Peyer's patch (tissue), 4 donors: ENCODE data around the gene CFDP1. TPM values are rescaled to one million over a fixed set of nuclear protein-coding genes. Genes with fewer than 3 reads are reported as not detected.
"Not testable (repeated sequence)": the region's sequence is repeated elsewhere in the genome, so short reads cannot be mapped to it uniquely, and the experiment has no call there.

ENCODE experiments used
- DNase-seq, 3 donors: peaks; one replicate each; pipeline ENCODE4 v3.0.0-alpha.2; 2017 to 2019
- H3K27ac ChIP-seq, 4 donors: fragments of 200-600 bp; sonication (generic); one replicate each; pipeline ENCODE4 v1.5.1; 2016 to 2019
- H3K27me3 ChIP-seq, 2 donors: fragments of 200-600 bp; sonication (generic); one replicate each; pipeline ENCODE4 v1.5.1; 2019
- H3K36me3 ChIP-seq, 3 donors: fragments of 200-600 bp; sonication (generic); one replicate each; pipeline ENCODE4 v1.5.1; 2016 to 2019
- H3K4me1 ChIP-seq, 4 donors: fragments of 200-600 bp; sonication (generic); one replicate each; pipeline ENCODE4 v1.5.1; 2016 to 2019
- H3K4me3 ChIP-seq, 4 donors: fragments of 200-600 bp; sonication (generic); 1 replicate in 3 of 4; 2 replicates in 1 of 4; pipeline ENCODE4 v1.5.1; 2016 to 2019; ENCODE audit warnings: mild to moderate bottlenecking in 1 of 4
- H3K9me3 ChIP-seq, 4 donors: fragments of 200-600 bp; sonication (generic); one replicate each; pipeline ENCODE4 v1.5.1; 2016 to 2019; ENCODE audit warnings: mild to moderate bottlenecking in 1 of 4
- CTCF ChIP-seq, 6 experiments: fragments of 450-650 bp in 4 of 6; fragments of 200-600 bp in 2 of 6; sonication (generic) in 1 of 6; IDR thresholded peaks; one replicate each; pipeline ENCODE4 v1.5.1; 2017 to 2019; ENCODE audit warnings: antibody characterized with exemption in 6 of 6, mild to moderate bottlenecking in 3 of 6, moderate library complexity in 1 of 6
- POLR2A ChIP-seq, 2 donors: fragments of 450-650 bp; IDR thresholded peaks; one replicate each; pipeline ENCODE4 v1.5.1; 2017; ENCODE audit warnings: antibody characterized with exemption in 2 of 2, mild to moderate bottlenecking in 2 of 2, moderate library complexity in 2 of 2
- total RNA-seq, 4 donors: library from RNA; depleted of rRNA; stranded (reverse); fragments of >200 nt; gene quantifications; one replicate each; pipeline ENCODE4 v1.1.0, GENCODE V29; 2016

Gene CFDP1
- total RNA-seq, 4 donors from 2014 or later = 125 to 205 (median 156) TPM

- peaks cover 0 to 7% (median 0%) of the 10 kb centered on the region in 3 donors for H3K36me3 ChIP-seq
- no peak overlapping the region for H3K4me3 ChIP-seq
- H3K4me1 ChIP-seq = peaks cover 0 to 10% (median 3%) of the 10 kb centered on the region in 4 donors
- H3K27me3 ChIP-seq = no peaks in the 10 kb centered on the region
- H3K9me3 ChIP-seq = no peaks in the 10 kb centered on the region
- no peak for DNase-seq
- TF ChIP-seq CTCF (IDR thresholded peaks at IDR 0.05) (no peak), POLR2A (IDR thresholded peaks at IDR 0.05) (no peak)
- H3K27ac ChIP-seq = no peak overlapping the region
Measured at GRCh38 chr16:75286389-75286788, 146.9 kb downstream of the CFDP1 start.

GRCh38 chr16:75282466-75283281, 150.6 kb downstream of the CFDP1 start:
- TF ChIP-seq CTCF (IDR thresholded peaks at IDR 0.05) (no peak), POLR2A (IDR thresholded peaks at IDR 0.05) (no peak)
- no peaks in the 10 kb centered on the region for H3K36me3 ChIP-seq
- H3K27ac ChIP-seq = no peak overlapping the region
- H3K4me3 ChIP-seq = no peak overlapping the region
- DNase-seq = no peak
- H3K9me3 ChIP-seq = no peaks in the 10 kb centered on the region
- no peaks in the 10 kb centered on the region for H3K27me3 ChIP-seq
- no peaks in the 10 kb centered on the region for H3K4me1 ChIP-seq

- Histone ChIP-seq H3K4me1 (no peaks in the 10 kb centered on the region), H3K27ac (no peak overlapping the region), H3K4me3 (no peak overlapping the region), H3K9me3 (no peaks in the 10 kb centered on the region), H3K27me3 (no peaks in the 10 kb centered on the region), H3K36me3 (no peaks in the 10 kb centered on the region)
- no peak for DNase-seq
- no peak for TF ChIP-seq CTCF (IDR thresholded peaks at IDR 0.05)
- no peak for TF ChIP-seq POLR2A (IDR thresholded peaks at IDR 0.05)
Measured at GRCh38 chr16:75281826-75282225, 151.5 kb downstream of the CFDP1 start.

GRCh38 chr16:75281009-75281408, 152.3 kb downstream of the CFDP1 start:
- not testable (repeated sequence) for H3K27me3 ChIP-seq, H3K9me3 ChIP-seq, DNase-seq

GRCh38 chr16:75280331-75280804, 152.9 kb downstream of the CFDP1 start:
- no peak overlapping the region for H3K27ac ChIP-seq
- no peaks in the 10 kb centered on the region for H3K27me3 ChIP-seq
- H3K4me3 ChIP-seq = no peak overlapping the region
- TF ChIP-seq CTCF (IDR thresholded peaks at IDR 0.05) = no peak
- no peak for TF ChIP-seq POLR2A (IDR thresholded peaks at IDR 0.05)
- H3K4me1 ChIP-seq = no peaks in the 10 kb centered on the region
- no peak for DNase-seq
- H3K9me3 ChIP-seq = no peaks in the 10 kb centered on the region
- H3K36me3 ChIP-seq = no peaks in the 10 kb centered on the region

More at GRCh38 chr16:75281009-75281408, 152.3 kb downstream of the CFDP1 start:
- H3K36me3 ChIP-seq, H3K4me3 ChIP-seq, H3K4me1 ChIP-seq, H3K27ac ChIP-seq: not testable (repeated sequence)

GRCh38 chr16:75279305-75279704, 154.0 kb downstream of the CFDP1 start:
- no peak for DNase-seq
- TF ChIP-seq CTCF (IDR thresholded peaks at IDR 0.05) = no peak
- TF ChIP-seq POLR2A (IDR thresholded peaks at IDR 0.05) = no peak

More at GRCh38 chr16:75279305-75279704, 154.0 kb downstream of the CFDP1 start:
- H3K4me1 ChIP-seq = no peaks in the 10 kb centered on the region
- no peaks in the 10 kb centered on the region for H3K36me3 ChIP-seq
- H3K27ac ChIP-seq = no peak overlapping the region
- H3K27me3 ChIP-seq = no peaks in the 10 kb centered on the region
- H3K9me3 ChIP-seq = no peaks in the 10 kb centered on the region
- H3K4me3 ChIP-seq = no peak overlapping the region
